HepG2 (cell line): Measurements from ENCODE around the gene STK25. TPM values are rescaled to one million over a fixed set of nuclear protein-coding genes. Genes with fewer than 3 reads are reported as not detected.

Experiments used
- ARNT ChIP-seq: fragments of 450-650 bp; IDR thresholded peaks from 2 replicates; pipeline ENCODE4 v1.6.1; 2017
- FOXA3 ChIP-seq: IDR thresholded peaks from 2 replicates; pipeline ENCODE4 v1.6.1; 2016; ENCODE audit warnings: missing genetic modification reagents, missing compliant biosample characterization
- HNF4A ChIP-seq: sonication (generic); formaldehyde crosslinking; IDR thresholded peaks from 2 replicates; pipeline ENCODE4 v1.4.0; 2020; ENCODE audit warnings: missing genetic modification reagents
- HOMEZ ChIP-seq: IDR thresholded peaks from 2 replicates; pipeline ENCODE4 v1.6.1; 2016; ENCODE audit warnings: low read depth
- IKZF5 ChIP-seq: IDR thresholded peaks from 2 replicates; pipeline ENCODE4 v1.6.1; 2018; ENCODE audit warnings: missing genetic modification reagents, mild to moderate bottlenecking, missing compliant biosample characterization
- KLF15 ChIP-seq: sonication (generic); formaldehyde crosslinking; IDR thresholded peaks from 2 replicates; pipeline ENCODE4 v1.8.1; 2023; ENCODE audit warnings: borderline replicate concordance, mild to moderate bottlenecking, inconsistent platforms, missing genetic modification reagents, mixed read lengths
- MED13 ChIP-seq: sonication (generic); formaldehyde crosslinking; IDR thresholded peaks from 2 replicates; pipeline ENCODE4 v1.5.0; 2020; ENCODE audit warnings: missing genetic modification reagents
- NONO ChIP-seq, 2 experiments: fragments of 450-650 bp in 1 of 2; sonication (generic) in 1 of 2; formaldehyde crosslinking in 1 of 2; IDR thresholded peaks in 1 of 2; conservative IDR thresholded peaks in 1 of 2; 2 replicates each; pipeline versions ENCODE4 v1.6.1 to v1.8.0; 2017 to 2022; ENCODE audit warnings: mild to moderate bottlenecking in 1 of 2, missing genetic modification reagents in 1 of 2, moderate library complexity in 1 of 2
- NR2F6 ChIP-seq, 2 experiments: IDR thresholded peaks; 2 replicates each; pipeline ENCODE4 v1.6.1; 2016; ENCODE audit warnings: antibody characterized with exemption in 1 of 2, mild to moderate bottlenecking in 1 of 2
- PBX3 ChIP-seq: sonication (generic); formaldehyde crosslinking; IDR thresholded peaks from 2 replicates; pipeline ENCODE4 v1.8.1; 2023; ENCODE audit warnings: missing genetic modification reagents, inconsistent platforms, borderline replicate concordance
- RCOR2 ChIP-seq: IDR thresholded peaks from 2 replicates; pipeline ENCODE4 v1.6.1; 2016; ENCODE audit warnings: missing biosample characterization, missing genetic modification reagents
- RFXAP ChIP-seq: sonication (generic); formaldehyde crosslinking; IDR thresholded peaks from 2 replicates; pipeline ENCODE4 v1.4.0; 2020; ENCODE audit warnings: missing genetic modification reagents, borderline replicate concordance
- SP1 ChIP-seq, 2 experiments: fragments of 450-650 bp in 1 of 2; sonication (generic) in 1 of 2; formaldehyde crosslinking in 1 of 2; IDR thresholded peaks; 2 replicates each; pipeline versions ENCODE4 v1.4.0 to v1.6.1; 2016 to 2020; ENCODE audit warnings: missing genetic modification reagents in 1 of 2
- SRF ChIP-seq: IDR thresholded peaks from 2 replicates; pipeline ENCODE4 v1.6.1; 2011; ENCODE audit warnings: mild to moderate bottlenecking, low read depth, low read length, moderate library complexity
- ZFY ChIP-seq: sonication (generic); formaldehyde crosslinking; IDR thresholded peaks from 2 replicates; pipeline ENCODE4 v1.4.0; 2020; ENCODE audit warnings: missing genetic modification reagents
- ZNF607 ChIP-seq: sonication (generic); formaldehyde crosslinking; IDR thresholded peaks from 2 replicates; pipeline ENCODE4 v1.5.1; 2020; ENCODE audit warnings: missing genetic modification reagents, mild to moderate bottlenecking, borderline replicate concordance
- ZNF782 ChIP-seq: sonication (generic); formaldehyde crosslinking; IDR thresholded peaks from 2 replicates; pipeline ENCODE4 v1.4.0; 2020; ENCODE audit warnings: missing genetic modification reagents, mild to moderate bottlenecking, borderline replicate concordance
- polyA plus RNA-seq, 8 experiments: library from polyadenylated mRNA; depleted of rRNA in 3 of 8; stranded (reverse) in 7 of 8; unstranded in 1 of 8; fragments of >200 nt; fragmentation: Illumina TruSeq in 4 of 8; extraction: Trizol in 4 of 8; gene quantifications; 2 replicates each; pipeline versions ENCODE4 v1.2.1 to v1.2.3, GENCODE V29; 2011 to 2016; ENCODE audit warnings: low read depth in 4 of 8, missing spikeins in 1 of 8, mixed read lengths in 1 of 8; ENCODE audit not compliant: insufficient read depth in 1 of 8
- total RNA-seq, 5 experiments: library from RNA; depleted of rRNA; stranded (reverse); fragments of >200 nt; fragmentation: Illumina TruSeq; extraction: Trizol; gene quantifications; 2 replicates each; pipeline ENCODE4 v1.2.3, GENCODE V29; 2016; ENCODE audit warnings: low read depth in 1 of 5
- TF ChIP-seq, protein P1 (sequence below): IDR thresholded peaks from 2 replicates; pipeline ENCODE4 v1.4.0; 2020; ENCODE audit warnings: mild to moderate bottlenecking, missing genetic modification reagents

Gene STK25
- total and polyA plus RNA-seq, 2 of the 13 experiments (the other 11 are each of a cell fraction or from before 2014, with no cell fraction given): 177 to 481 TPM

DNA sequence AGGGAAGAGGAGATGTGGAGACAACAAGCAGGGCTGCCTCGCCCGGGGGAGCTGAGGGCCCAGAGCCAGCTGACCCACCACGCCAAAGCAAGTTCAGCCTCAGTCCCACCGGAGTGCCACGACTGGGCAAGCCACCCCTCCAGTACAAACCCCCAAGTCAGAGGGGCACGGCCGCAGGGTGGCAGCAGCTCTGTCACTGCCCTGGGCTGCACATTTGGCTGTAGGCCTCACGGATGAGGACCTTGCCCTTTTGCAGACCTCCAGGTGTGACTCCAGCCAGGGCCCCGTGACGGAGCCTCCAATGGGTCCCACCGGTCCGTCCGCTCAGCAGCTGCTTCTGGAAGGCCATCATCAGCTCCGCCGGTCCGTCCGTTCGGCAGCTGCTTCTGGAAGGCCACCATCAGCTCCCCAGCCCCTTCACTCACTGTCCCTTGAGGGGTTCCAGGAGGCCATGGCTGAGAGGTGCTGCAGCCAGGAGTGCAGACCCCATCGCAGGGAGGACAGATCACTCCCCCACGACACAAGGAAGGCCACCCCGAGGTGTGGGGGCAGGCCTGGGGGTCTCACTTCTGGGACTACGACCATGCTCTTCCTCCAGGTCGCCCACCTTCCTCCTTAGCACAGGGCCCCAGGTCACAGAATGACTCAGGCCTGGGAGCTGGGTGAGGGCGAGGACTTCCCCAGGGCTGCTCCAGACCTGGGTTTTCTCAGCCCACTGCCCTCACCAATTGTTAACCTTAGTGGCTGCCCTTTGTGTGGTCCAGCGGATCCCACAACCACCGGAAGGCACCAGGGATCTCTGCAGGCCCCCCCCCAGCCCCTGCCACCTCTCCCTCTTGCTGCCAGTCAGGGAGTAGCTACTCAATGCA is 24.6 kb upstream of the STK25 start (continued):
- TF ChIP-seq HOMEZ (CRISPR knock-in tag) (no peak), ZNF782 (CRISPR knock-in tag) (0 out of 2 replicates have a peak, but pooled peaks have one; percentile 58), ZFY (CRISPR knock-in tag) (peak; percentile 78), NONO (IDR thresholded peaks at IDR 0.05) (no peak), NONO (CRISPR knock-in tag; conservative IDR thresholded peaks at IDR 0.05) (0 out of 2 replicates have a peak, but pooled peaks have one; percentile 34), SP1 (IDR thresholded peaks at IDR 0.05) (no peak), SP1 (CRISPR knock-in tag; IDR thresholded peaks at IDR 0.05) (0 out of 2 replicates have a peak, but pooled peaks have one; percentile 17), SRF (no peak), MED13 (CRISPR knock-in tag) (no peak), FOXA3 (no peak), HNF4A (CRISPR knock-in tag) (peak; percentile 75), KLF15 (CRISPR knock-in tag) (no peak), RFXAP (CRISPR knock-in tag) (no peak), RCOR2 (no peak), PBX3 (no peak), ZNF607 (no peak), IKZF5 (CRISPR knock-in tag) (no peak), NR2F6 (IDR thresholded peaks at IDR 0.05) (no peak), NR2F6 (CRISPR knock-in tag; IDR thresholded peaks at IDR 0.05) (peak; percentile 58), ARNT (no peak)
- TF ChIP-seq, protein P1, sequence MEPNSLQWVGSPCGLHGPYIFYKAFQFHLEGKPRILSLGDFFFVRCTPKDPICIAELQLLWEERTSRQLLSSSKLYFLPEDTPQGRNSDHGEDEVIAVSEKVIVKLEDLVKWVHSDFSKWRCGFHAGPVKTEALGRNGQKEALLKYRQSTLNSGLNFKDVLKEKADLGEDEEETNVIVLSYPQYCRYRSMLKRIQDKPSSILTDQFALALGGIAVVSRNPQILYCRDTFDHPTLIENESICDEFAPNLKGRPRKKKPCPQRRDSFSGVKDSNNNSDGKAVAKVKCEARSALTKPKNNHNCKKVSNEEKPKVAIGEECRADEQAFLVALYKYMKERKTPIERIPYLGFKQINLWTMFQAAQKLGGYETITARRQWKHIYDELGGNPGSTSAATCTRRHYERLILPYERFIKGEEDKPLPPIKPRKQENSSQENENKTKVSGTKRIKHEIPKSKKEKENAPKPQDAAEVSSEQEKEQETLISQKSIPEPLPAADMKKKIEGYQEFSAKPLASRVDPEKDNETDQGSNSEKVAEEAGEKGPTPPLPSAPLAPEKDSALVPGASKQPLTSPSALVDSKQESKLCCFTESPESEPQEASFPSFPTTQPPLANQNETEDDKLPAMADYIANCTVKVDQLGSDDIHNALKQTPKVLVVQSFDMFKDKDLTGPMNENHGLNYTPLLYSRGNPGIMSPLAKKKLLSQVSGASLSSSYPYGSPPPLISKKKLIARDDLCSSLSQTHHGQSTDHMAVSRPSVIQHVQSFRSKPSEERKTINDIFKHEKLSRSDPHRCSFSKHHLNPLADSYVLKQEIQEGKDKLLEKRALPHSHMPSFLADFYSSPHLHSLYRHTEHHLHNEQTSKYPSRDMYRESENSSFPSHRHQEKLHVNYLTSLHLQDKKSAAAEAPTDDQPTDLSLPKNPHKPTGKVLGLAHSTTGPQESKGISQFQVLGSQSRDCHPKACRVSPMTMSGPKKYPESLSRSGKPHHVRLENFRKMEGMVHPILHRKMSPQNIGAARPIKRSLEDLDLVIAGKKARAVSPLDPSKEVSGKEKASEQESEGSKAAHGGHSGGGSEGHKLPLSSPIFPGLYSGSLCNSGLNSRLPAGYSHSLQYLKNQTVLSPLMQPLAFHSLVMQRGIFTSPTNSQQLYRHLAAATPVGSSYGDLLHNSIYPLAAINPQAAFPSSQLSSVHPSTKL (CRISPR knock-in tag): 0 out of 2 replicates have a peak, but pooled peaks have one; percentile 11
